ENCODE measurements around the gene C2orf78.

C2orf78 gene

DNA sequence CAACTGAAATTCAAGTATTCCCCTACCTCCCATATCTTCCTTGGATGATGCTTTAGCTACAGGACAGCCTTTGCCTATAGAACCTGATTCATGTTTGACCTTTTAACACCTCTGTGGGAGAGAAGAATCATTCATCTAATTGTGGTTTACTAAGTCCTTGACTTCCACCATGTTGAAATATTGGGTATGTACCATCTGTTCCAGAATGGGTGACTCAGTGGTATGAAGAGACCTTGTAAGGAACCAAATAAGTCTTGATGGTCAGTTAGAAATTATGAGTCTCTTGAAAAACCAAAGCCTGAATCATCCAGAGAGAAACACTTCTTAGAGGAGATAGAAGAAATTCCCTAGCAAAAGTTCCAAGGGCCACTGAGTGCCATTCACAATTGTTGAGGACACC lies 72.2 kb downstream of the C2orf78 start:
- Histone ChIP-seq H3K36me3 (ENCODE audit: control insufficient read depth, insufficient read depth, low read length) (peaks cover 14% of the 10 kb centered on the region; the same call in 1 of the 2 replicates), H3K27ac (ENCODE audit: low read length) (no peak overlapping the region), H3K4me3 (ENCODE audit: low read length) (no peak overlapping the region), H3K9me3 (ENCODE audit: control insufficient read depth, insufficient read depth, low read length) (no peaks in the 10 kb centered on the region), H3K27me3 (ENCODE audit: control insufficient read depth, insufficient read depth, low read length) (no peaks in the 10 kb centered on the region), H3K4me1 (ENCODE audit: control insufficient read depth, insufficient read depth, low read length) (no peaks in the 10 kb centered on the region)
- no peak for DNase-seq (ENCODE audit: low read depth, low spot score)

- no peaks in the 10 kb centered on the region for H3K4me1 ChIP-seq (ENCODE audit: control insufficient read depth, insufficient read depth, low read length)
- WGBS (ENCODE audit: insufficient coverage, insufficient read length): no CpG with 5 or more reads among the region's 6 CpGs
- no peak overlapping the region for H3K27ac ChIP-seq (ENCODE audit: low read length)
- DNase-seq (ENCODE audit: low read depth, low spot score): no peak
- H3K4me3 ChIP-seq (ENCODE audit: low read length): no peak overlapping the region
- H3K27me3 ChIP-seq (ENCODE audit: control insufficient read depth, insufficient read depth, low read length): no peaks in the 10 kb centered on the region
- no peaks in the 10 kb centered on the region for H3K9me3 ChIP-seq (ENCODE audit: control insufficient read depth, insufficient read depth, low read length)
- peaks cover 17% of the 10 kb centered on the region; the same call in 1 of the 2 replicates for H3K36me3 ChIP-seq (ENCODE audit: control insufficient read depth, insufficient read depth, low read length)
Observed at GRCh38 chr2:73859721-73860586, 76.0 kb downstream of the C2orf78 start.

GRCh38 chr2:73862987-73863386 lies 79.0 kb downstream of the C2orf78 start:
- H3K9me3 ChIP-seq (ENCODE audit: control insufficient read depth, insufficient read depth, low read length): no peaks in the 10 kb centered on the region
- no peak for DNase-seq (ENCODE audit: low read depth, low spot score)
- H3K27me3 ChIP-seq (ENCODE audit: control insufficient read depth, insufficient read depth, low read length): no peaks in the 10 kb centered on the region
- no peak overlapping the region for H3K27ac ChIP-seq (ENCODE audit: low read length)
- peaks cover 13% of the 10 kb centered on the region; the same call in 1 of the 2 replicates for H3K36me3 ChIP-seq (ENCODE audit: control insufficient read depth, insufficient read depth, low read length)
- H3K4me3 ChIP-seq (ENCODE audit: low read length): no peak overlapping the region
- no peaks in the 10 kb centered on the region for H3K4me1 ChIP-seq (ENCODE audit: control insufficient read depth, insufficient read depth, low read length)
- WGBS (ENCODE audit: insufficient coverage, insufficient read length): no CpG with 5 or more reads among the region's 2 CpGs

All from iPS DF 6.9 (cell line).